ENCODE results near the gene RNH1. TPM values are rescaled to one million over a fixed set of nuclear protein-coding genes. Genes with fewer than 3 reads are reported as not detected.
A peak's percentile ranks its signal among the peaks of the same experiment; 100 is the strongest.

RNH1 gene
- polyA plus RNA-seq, 1 of the 3 experiments (the other 2 are of a cell fraction) = 147 TPM

- Histone ChIP-seq H3K9me2 (no peaks in the 10 kb centered on the region), H3K9ac (peak overlapping the region; percentile 71; the same call in 1 of the 2 replicates), H3K4me1 (ENCODE audit: control insufficient read depth in 1 of 2, insufficient read depth in 2 of 2, low read depth in 1 of 2, low read length in 1 of 2) (peaks cover 0 to 12% of the 10 kb centered on the region in 2 experiments; a peak in 1 of 4 replicates), H3K27ac (ENCODE audit: low read depth in 2 of 2, low read length in 1 of 2) (peak overlapping the region in 1 of 2 experiments; percentile 69; a peak in 1 of 4 replicates), H3K27me3 (ENCODE audit: insufficient read depth) (no peaks in the 10 kb centered on the region), H3K4me3 (ENCODE audit: low read depth in 2 of 2, low read length in 1 of 2) (peak overlapping the region; percentile 88 to 92; a peak in 3 of 4 replicates), H3K4me2 (no peak overlapping the region), H4K20me1 (ENCODE audit: insufficient read depth) (peaks cover 10% of the 10 kb centered on the region; the same call in 1 of the 2 replicates), H3K36me3 (replicated peaks in 1 of 2; ENCODE audit: control insufficient read depth in 1 of 2, insufficient read depth in 2 of 2, low read length in 1 of 2) (peaks cover 0 to 27% of the 10 kb centered on the region in 2 experiments), H2AFZ (ENCODE audit: low read depth) (no peak overlapping the region), H3K79me2 (ENCODE audit: insufficient read depth) (peaks cover 15% of the 10 kb centered on the region), H3K9me3 (no peaks in the 10 kb centered on the region), H3F3A (replicated peaks; ENCODE audit: insufficient read depth) (no peaks in the 10 kb centered on the region)
- POLR2A ChIA-PET = no interaction called here
- no CpG with 5 or more reads among the region's 56 CpGs for WGBS (ENCODE audit: low lambda C conversion rate)
- CTCF ChIA-PET = interaction anchor here (1.2 to 1.8 kb wide), 5 partner anchors 10 to 184 kb away, joined by 3 to 11 read pairs (median 4); no protein-coding TSS in a partner anchor
- TF ChIP-seq RCOR1 (IDR thresholded peaks at IDR 0.05; ENCODE audit: low read length) (no peak), RAD21 (IDR thresholded peaks at IDR 0.05; ENCODE audit: low read length) (no peak), CTCF (IDR thresholded peaks at IDR 0.05) (no peak), YY1 (IDR thresholded peaks at IDR 0.05; ENCODE audit: low read depth) (no peak), USF1 (IDR thresholded peaks at IDR 0.05; ENCODE audit: borderline replicate concordance, low read depth) (no peak), MAX (IDR thresholded peaks at IDR 0.05; ENCODE audit: low read depth) (no peak), EP300 (IDR thresholded peaks at IDR 0.05; ENCODE audit: borderline replicate concordance in 1 of 2, low read depth in 1 of 2, low read length in 1 of 2) (no peak), TEAD4 (IDR thresholded peaks at IDR 0.05; ENCODE audit: borderline replicate concordance, insufficient read depth) (no peak), SIN3A (IDR thresholded peaks at IDR 0.05; ENCODE audit: borderline replicate concordance, low read depth, low read length) (no peak), EZH2phosphoT487 (IDR thresholded peaks at IDR 0.05; ENCODE audit: borderline replicate concordance, low read depth) (no peak), GATA2 (CRISPR knock-in tag; IDR thresholded peaks at IDR 0.05) (no peak), USF2 (IDR thresholded peaks at IDR 0.05; ENCODE audit: borderline replicate concordance, low read depth, low read length) (no peak), TCF12 (IDR thresholded peaks at IDR 0.05) (no peak), PBX3 (IDR thresholded peaks at IDR 0.05) (no peak), ELF1 (IDR thresholded peaks at IDR 0.05) (no peak), CHD2 (IDR thresholded peaks at IDR 0.05; ENCODE audit: low read length, partially characterized antibody) (no peak), POLR2AphosphoS5 (IDR thresholded peaks at IDR 0.05; ENCODE audit: low read depth, low read length) (no peak)
- DNase-seq = no peak
Measured at GRCh38 chr11:535210-535518, 28.1 kb upstream of the RNH1 start.

All from SK-N-SH (cell line).